Brain microvascular endothelial cell (primary cell): ENCODE results near the gene ENKD1.

Source experiments
- DNase-seq: peaks from one replicate; pipeline ENCODE4 v3.0.0-alpha.2; 2020
- H3K27ac ChIP-seq: fragments of 250-450 bp; sonication (Bioruptor Pico); 2 replicates; pipeline ENCODE4 v1.5.1; 2020; ENCODE audit warnings: mild to moderate bottlenecking, moderate library complexity
- H3K27me3 ChIP-seq: fragments of 250-450 bp; sonication (Bioruptor Pico); replicated peaks from 2 replicates; pipeline ENCODE4 v1.5.1; 2020; ENCODE audit warnings: mild to moderate bottlenecking
- H3K36me3 ChIP-seq: fragments of 250-450 bp; sonication (Bioruptor Pico); replicated peaks from 2 replicates; pipeline ENCODE4 v1.5.1; 2020; ENCODE audit warnings: mild to moderate bottlenecking
- H3K4me3 ChIP-seq: 2 replicates; pipeline ENCODE4 v1.5.1; 2011; ENCODE audit warnings: low read depth, mild to moderate bottlenecking, control low read depth, low read length, moderate library complexity
- CTCF ChIP-seq: IDR thresholded peaks from 2 replicates; pipeline ENCODE4 v1.5.1; 2011; ENCODE audit warnings: low read depth, mild to moderate bottlenecking, moderate library complexity, low read length, control low read depth, inconsistent platforms; ENCODE audit errors: missing control alignments
- in situ Hi-C: cut with HindIII; loops from 2 replicates; pipeline ENCODE4 v1.10.0; 2017; ENCODE audit warnings: low sequenced_read_pairs, low pct_ligation_motif_present

The ENKD1 gene

GRCh38 chr16:67663877-67664222 lies 2.7 kb downstream of the ENKD1 start:
- no peak overlapping the region for H3K27ac ChIP-seq
- in situ Hi-C loops = no loop called here
- TF ChIP-seq CTCF = no peak

GRCh38 chr16:67663151-67663876 lies 3.2 kb downstream of the ENKD1 start:
- no peak overlapping the region for H3K4me3 ChIP-seq
- DNase-seq = peak; percentile 19
- no peak overlapping the region for H3K27ac ChIP-seq
- no peaks in the 10 kb centered on the region for H3K27me3 ChIP-seq
- in situ Hi-C loops = no loop called here
- TF ChIP-seq CTCF = peak; percentile 62
- H3K36me3 ChIP-seq = no peaks in the 10 kb centered on the region

More at GRCh38 chr16:67663877-67664222, 2.7 kb downstream of the ENKD1 start:
- no peaks in the 10 kb centered on the region for H3K27me3 ChIP-seq
- no peaks in the 10 kb centered on the region for H3K36me3 ChIP-seq
- no peak overlapping the region for H3K4me3 ChIP-seq
- no peak for DNase-seq

- DNase-seq = no peak
- no peak overlapping the region for H3K4me3 ChIP-seq
Observed at GRCh38 chr16:67662653-67663010, 3.9 kb downstream of the ENKD1 start.

GRCh38 chr16:67661886-67662652 lies 4.5 kb downstream of the ENKD1 start:
- Histone ChIP-seq H3K27ac (no peak overlapping the region), H3K27me3 (no peaks in the 10 kb centered on the region), H3K36me3 (no peaks in the 10 kb centered on the region), H3K4me3 (no peak overlapping the region)
- in situ Hi-C loops = no loop called here
- no peak for TF ChIP-seq CTCF
- DNase-seq = no peak

More at GRCh38 chr16:67662653-67663010, 3.9 kb downstream of the ENKD1 start:
- in situ Hi-C loops = no loop called here
- Histone ChIP-seq H3K36me3 (no peaks in the 10 kb centered on the region), H3K27ac (no peak overlapping the region), H3K27me3 (no peaks in the 10 kb centered on the region)
- no peak for TF ChIP-seq CTCF

GRCh38 chr16:67661101-67661761 lies 5.3 kb downstream of the ENKD1 start:
- Histone ChIP-seq H3K36me3 (no peaks in the 10 kb centered on the region), H3K27me3 (no peaks in the 10 kb centered on the region), H3K27ac (no peak overlapping the region), H3K4me3 (peak overlapping the region; percentile 85)
- no peak for TF ChIP-seq CTCF
- peak; percentile 25 for DNase-seq
- in situ Hi-C loops = no loop called here
